Measurements from ENCODE around the gene HTT-AS.
A peak's percentile ranks its signal among the peaks of the same experiment; 100 is the strongest.
"Not testable (repeated sequence)": the region's sequence is repeated elsewhere in the genome, so short reads cannot be mapped to it uniquely, and the experiment has no call there.

The HTT-AS gene

GRCh38 chr4:3074078-3074845 lies at the start of gene HTT-AS, which contains the start of gene HTT:
Gene HTT-AS (minus strand): TSS chr4:3074538.
Gene HTT (plus strand): TSS chr4:3074681. CDS start chr4:3074826, 145 bp downstream.
- peak; percentile 98 for DNase-seq

- DNase-seq, result no peak
These were observed 48.9 kb upstream of the HTT-AS start for GRCh38 chr4:3123181-3123671.

- no peak for DNase-seq
These were observed 47.8 kb upstream of the HTT-AS start for GRCh38 chr4:3122081-3122563.

- no peak for DNase-seq
These were observed 47.3 kb upstream of the HTT-AS start for GRCh38 chr4:3121596-3121995.

- no peak for DNase-seq
These were observed 46.8 kb upstream of the HTT-AS start for GRCh38 chr4:3121110-3121509.

- DNase-seq, result no peak
These were observed 45.1 kb upstream of the HTT-AS start for GRCh38 chr4:3119464-3119863.

GRCh38 chr4:3118312-3118711 lies 44.0 kb upstream of the HTT-AS start:
- DNase-seq, result no peak

GRCh38 chr4:3116955-3117354 lies 42.6 kb upstream of the HTT-AS start:
- no peak for DNase-seq

- no peak for DNase-seq
These were observed 41.4 kb upstream of the HTT-AS start for GRCh38 chr4:3115637-3116270.

GRCh38 chr4:3114377-3114776 lies 40.0 kb upstream of the HTT-AS start:
- DNase-seq, result no peak

- no peak for DNase-seq
These were observed 38.5 kb upstream of the HTT-AS start for GRCh38 chr4:3112609-3113469.

GRCh38 chr4:3112201-3112600 lies 37.9 kb upstream of the HTT-AS start:
- no peak for DNase-seq

- DNase-seq, result no peak
These were observed 37.1 kb upstream of the HTT-AS start for GRCh38 chr4:3111461-3111860.

- DNase-seq, result no peak
These were observed 33.9 kb upstream of the HTT-AS start for GRCh38 chr4:3108211-3108610.

- no peak for DNase-seq
These were observed 33.4 kb upstream of the HTT-AS start for GRCh38 chr4:3107691-3108121.

- DNase-seq, result no peak
These were observed 32.9 kb upstream of the HTT-AS start for GRCh38 chr4:3107271-3107670.

- peak; percentile 93 for DNase-seq
These were observed 32.2 kb upstream of the HTT-AS start for GRCh38 chr4:3106339-3107186.

GRCh38 chr4:3098346-3098745 lies 24.0 kb upstream of the HTT-AS start:
- DNase-seq, result no peak

GRCh38 chr4:3096202-3096601 lies 21.9 kb upstream of the HTT-AS start:
- no peak for DNase-seq

- DNase-seq, result not testable (repeated sequence)
These were observed 20.4 kb upstream of the HTT-AS start for GRCh38 chr4:3094701-3095100.

- no peak for DNase-seq
These were observed 17.1 kb upstream of the HTT-AS start for GRCh38 chr4:3091464-3091863.
